ENCODE measurements around the gene DIAPH3. TPM values are rescaled to one million over a fixed set of nuclear protein-coding genes. Genes with fewer than 3 reads are reported as not detected.

DIAPH3 gene
- total RNA-seq, 2 experiments from 2014 or later: 21.7 to 23.2 TPM

GRCh38 chr13:60169239-60170031 is 5.7 kb upstream of the DIAPH3 start:
- CTCF ChIA-PET: no interaction called here
- Mint-ChIP-seq H3K4me3 (no peak overlapping the region), H3K36me3 (ENCODE audit: low read depth) (no peaks in the 10 kb centered on the region), H3K27ac (no peak overlapping the region), H3K4me1 (peaks cover 12% of the 10 kb centered on the region), H3K9me3 (no peaks in the 10 kb centered on the region), H3K27me3 (peaks cover 14% of the 10 kb centered on the region)
- DNase-seq: no peak
- POLR2A ChIA-PET: no interaction called here

- Mint-ChIP-seq H3K9me3 (no peaks in the 10 kb centered on the region), H3K27ac (no peak overlapping the region), H3K4me1 (peaks cover 29% of the 10 kb centered on the region), H3K36me3 (ENCODE audit: low read depth) (no peaks in the 10 kb centered on the region), H3K27me3 (peaks cover 3% of the 10 kb centered on the region), H3K4me3 (no peak overlapping the region)
- ChIA-PET CTCF (no interaction called here), POLR2A (no interaction called here)
- DNase-seq: no peak
These were observed 3.4 kb upstream of the DIAPH3 start for GRCh38 chr13:60167121-60167520.

GRCh38 chr13:60165391-60166099 is 1.8 kb upstream of the DIAPH3 start:
- POLR2A ChIA-PET: no interaction called here
- H3K36me3 Mint-ChIP-seq (ENCODE audit: low read depth): peaks cover 9% of the 10 kb centered on the region
- H3K27ac Mint-ChIP-seq: no peak overlapping the region
- CTCF ChIA-PET: interaction anchor here (0.7 to 1.4 kb wide), 2 partner anchors 64 to 232 kb away, joined by 3 to 4 read pairs; partner anchors contain the start of gene TDRD3
- no peak overlapping the region for H3K4me3 Mint-ChIP-seq
- no peaks in the 10 kb centered on the region for H3K9me3 Mint-ChIP-seq
- H3K4me1 Mint-ChIP-seq: peaks cover 41% of the 10 kb centered on the region
- DNase-seq: no peak
- no peaks in the 10 kb centered on the region for H3K27me3 Mint-ChIP-seq

GRCh38 chr13:60164234-60164889 is 634 bp upstream of the DIAPH3 start:
- CTCF ChIA-PET: interaction anchor here (0.6 to 1.4 kb wide), 2 partner anchors 232 to 233 kb away, joined by 3 to 4 read pairs; partner anchors contain the start of gene TDRD3
- Mint-ChIP-seq H3K27me3 (no peaks in the 10 kb centered on the region), H3K36me3 (ENCODE audit: low read depth) (peaks cover 16% of the 10 kb centered on the region), H3K4me3 (peak overlapping the region; percentile 88), H3K27ac (peak overlapping the region; percentile 76), H3K9me3 (no peaks in the 10 kb centered on the region), H3K4me1 (peaks cover 42% of the 10 kb centered on the region)
- DNase-seq: no peak
- POLR2A ChIA-PET: interaction anchor here (0.6 to 2.8 kb wide), 5 partner anchors 8 to 236 kb away, joined by 3 to 21 read pairs (median 3); partner anchors contain the start of gene TDRD3

- POLR2A ChIA-PET: no interaction called here
These were observed 1.6 kb downstream of the DIAPH3 start for GRCh38 chr13:60162096-60162495.

GRCh38 chr13:60158321-60158801 is 5.4 kb downstream of the DIAPH3 start:
- H3K27me3 Mint-ChIP-seq: no peaks in the 10 kb centered on the region
- no peak for DNase-seq
- ChIA-PET CTCF (no interaction called here), POLR2A (no interaction called here)
- no peak overlapping the region for H3K27ac Mint-ChIP-seq
- no peaks in the 10 kb centered on the region for H3K9me3 Mint-ChIP-seq
- peaks cover 24% of the 10 kb centered on the region for H3K4me1 Mint-ChIP-seq
- H3K4me3 Mint-ChIP-seq: no peak overlapping the region
- H3K36me3 Mint-ChIP-seq (ENCODE audit: low read depth): peaks cover 43% of the 10 kb centered on the region

More at GRCh38 chr13:60162096-60162495, 1.6 kb downstream of the DIAPH3 start:
- peak overlapping the region; percentile 88 for H3K4me3 Mint-ChIP-seq
- no peak for DNase-seq
- no peak overlapping the region for H3K27ac Mint-ChIP-seq
- peaks cover 36% of the 10 kb centered on the region for H3K36me3 Mint-ChIP-seq (ENCODE audit: low read depth)
- no peaks in the 10 kb centered on the region for H3K27me3 Mint-ChIP-seq
- CTCF ChIA-PET: no interaction called here
- peaks cover 42% of the 10 kb centered on the region for H3K4me1 Mint-ChIP-seq
- H3K9me3 Mint-ChIP-seq: no peaks in the 10 kb centered on the region

GRCh38 chr13:60155978-60156377 is 7.8 kb downstream of the DIAPH3 start:
- H3K4me3 Mint-ChIP-seq: no peak overlapping the region
- POLR2A ChIA-PET: interaction anchor here (1.1 kb wide), 1 partner anchor 9 kb away, joined by 3 read pairs; no protein-coding TSS in a partner anchor
- H3K36me3 Mint-ChIP-seq (ENCODE audit: low read depth): peaks cover 38% of the 10 kb centered on the region
- H3K9me3 Mint-ChIP-seq: no peaks in the 10 kb centered on the region
- peaks cover 5% of the 10 kb centered on the region for H3K4me1 Mint-ChIP-seq
- CTCF ChIA-PET: no interaction called here
- no peak for DNase-seq
- H3K27ac Mint-ChIP-seq: no peak overlapping the region
- H3K27me3 Mint-ChIP-seq: no peaks in the 10 kb centered on the region

- Mint-ChIP-seq H3K27me3 (no peaks in the 10 kb centered on the region), H3K9me3 (no peaks in the 10 kb centered on the region), H3K4me3 (no peak overlapping the region), H3K4me1 (peaks cover 2% of the 10 kb centered on the region), H3K36me3 (ENCODE audit: low read depth) (peaks cover 25% of the 10 kb centered on the region), H3K27ac (no peak overlapping the region)
- DNase-seq: no peak
- CTCF ChIA-PET: no interaction called here
- POLR2A ChIA-PET: interaction anchor here (1.0 kb wide), 1 partner anchor 11 kb away, joined by 3 read pairs; no protein-coding TSS in a partner anchor
These were observed 10.8 kb downstream of the DIAPH3 start for GRCh38 chr13:60152904-60153303.

GRCh38 chr13:60152114-60152513 is 11.6 kb downstream of the DIAPH3 start:
- Mint-ChIP-seq H3K36me3 (ENCODE audit: low read depth) (peaks cover 22% of the 10 kb centered on the region), H3K4me1 (peaks cover 2% of the 10 kb centered on the region), H3K4me3 (no peak overlapping the region), H3K27me3 (no peaks in the 10 kb centered on the region), H3K27ac (no peak overlapping the region), H3K9me3 (no peaks in the 10 kb centered on the region)
- ChIA-PET POLR2A (interaction anchor here (1.0 kb wide), 1 partner anchor 12 kb away, joined by 3 read pairs; no protein-coding TSS in a partner anchor), CTCF (no interaction called here)
- no peak for DNase-seq

- no peak for DNase-seq
- no peak overlapping the region for H3K4me3 Mint-ChIP-seq
- H3K27me3 Mint-ChIP-seq: no peaks in the 10 kb centered on the region
- no peak overlapping the region for H3K27ac Mint-ChIP-seq
- CTCF ChIA-PET: interaction anchor here (1.1 kb wide), 1 partner anchor 262 kb away, joined by 3 read pairs; no protein-coding TSS in a partner anchor
- H3K4me1 Mint-ChIP-seq: peaks cover 2% of the 10 kb centered on the region
- POLR2A ChIA-PET: interaction anchor here (0.5 kb wide), 1 partner anchor 337 kb away, joined by 3 read pairs; no protein-coding TSS in a partner anchor
- H3K36me3 Mint-ChIP-seq (ENCODE audit: low read depth): peaks cover 15% of the 10 kb centered on the region
- no peaks in the 10 kb centered on the region for H3K9me3 Mint-ChIP-seq
These were observed 13.2 kb downstream of the DIAPH3 start for GRCh38 chr13:60150538-60150937.

- peaks cover 18% of the 10 kb centered on the region for H3K36me3 Mint-ChIP-seq (ENCODE audit: low read depth)
- H3K4me3 Mint-ChIP-seq: no peak overlapping the region
- H3K27ac Mint-ChIP-seq: no peak overlapping the region
- ChIA-PET CTCF (interaction anchor here (1.1 kb wide), 1 partner anchor 11 kb away, joined by 3 read pairs; no protein-coding TSS in a partner anchor), POLR2A (no interaction called here)
- H3K27me3 Mint-ChIP-seq: no peaks in the 10 kb centered on the region
- H3K9me3 Mint-ChIP-seq: no peaks in the 10 kb centered on the region
- peaks cover 2% of the 10 kb centered on the region for H3K4me1 Mint-ChIP-seq
- DNase-seq: no peak
These were observed 14.8 kb downstream of the DIAPH3 start for GRCh38 chr13:60148918-60149317.

- H3K27me3 Mint-ChIP-seq: no peaks in the 10 kb centered on the region
- POLR2A ChIA-PET: no interaction called here
- no peak for DNase-seq
- CTCF ChIA-PET: no interaction called here
- H3K4me3 Mint-ChIP-seq: no peak overlapping the region
- peaks cover 2% of the 10 kb centered on the region for H3K4me1 Mint-ChIP-seq
- H3K27ac Mint-ChIP-seq: no peak overlapping the region
- no peaks in the 10 kb centered on the region for H3K9me3 Mint-ChIP-seq
- peaks cover 22% of the 10 kb centered on the region for H3K36me3 Mint-ChIP-seq (ENCODE audit: low read depth)
These were observed 16.4 kb downstream of the DIAPH3 start for GRCh38 chr13:60147361-60147760.

- Mint-ChIP-seq H3K36me3 (ENCODE audit: low read depth) (peaks cover 22% of the 10 kb centered on the region), H3K27ac (no peak overlapping the region), H3K9me3 (no peaks in the 10 kb centered on the region), H3K4me3 (no peak overlapping the region), H3K27me3 (no peaks in the 10 kb centered on the region), H3K4me1 (no peaks in the 10 kb centered on the region)
- POLR2A ChIA-PET: no interaction called here
- DNase-seq: no peak
- CTCF ChIA-PET: no interaction called here
These were observed 17.3 kb downstream of the DIAPH3 start for GRCh38 chr13:60146471-60146870.

Measured in activated CD4-positive, alpha-beta memory T cell treated with anti-CD3 and anti-CD28 coated beads, Interleukin-2, amount 10 ng/mL, durations not matched to agents 7 days and 5 days (primary cell).